Activated B cell treated with CpG ODN at 0.5 μM for 24 hours (primary cell): ENCODE data around the gene F2R. TPM values are rescaled to one million over a fixed set of nuclear protein-coding genes. Genes with fewer than 3 reads are reported as not detected.
"Not testable (repeated sequence)": the region's sequence is repeated elsewhere in the genome, so short reads cannot be mapped to it uniquely, and the experiment has no call there.

Source experiments
- ATAC-seq: fragments of 200-7000 bp; cut with Tn5 transposase; one replicate; pipeline ENCODE4 v1.10.0; 2021; ENCODE audit warnings: low read depth, mild to moderate bottlenecking, moderate library complexity
- CTCF ChIA-PET: fragments of 350-600 bp; sonication (Branson Sonifier 250); formaldehyde crosslinking; loops from one replicate; lab custom pipeline; 2021; ENCODE audit warnings: antibody characterized with exemption; lab: Charles Lee
- POLR2A ChIA-PET: fragments of 350-600 bp; sonication (Branson Sonifier 250); formaldehyde crosslinking; loops from one replicate; lab custom pipeline; 2021; ENCODE audit warnings: antibody characterized with exemption; lab: Charles Lee
- DNase-seq: peaks from one replicate; pipeline ENCODE4 v3.0.0; 2022
- H3K27ac Mint-ChIP-seq: one replicate; pipeline ENCODE4 v1.8.0; 2020; ENCODE audit warnings: mixed read lengths
- H3K27me3 Mint-ChIP-seq: one replicate; pipeline ENCODE4 v1.8.0; 2021; ENCODE audit warnings: mixed read lengths
- H3K36me3 Mint-ChIP-seq: one replicate; pipeline ENCODE4 v1.8.0; 2021; ENCODE audit warnings: low read depth, mixed read lengths
- H3K4me1 Mint-ChIP-seq: one replicate; pipeline ENCODE4 v1.8.0; 2021; ENCODE audit warnings: mixed read lengths
- H3K4me3 Mint-ChIP-seq: one replicate; pipeline ENCODE4 v1.8.0; 2020; ENCODE audit warnings: mild to moderate bottlenecking, mixed read lengths
- H3K9me3 Mint-ChIP-seq: one replicate; pipeline ENCODE4 v1.8.0; 2020; ENCODE audit warnings: mixed read lengths
- intact Hi-C: fragments of 100-400 bp; cut with micrococcal nuclease; formaldehyde crosslinking; loops from one replicate; pipeline ENCODE4 v1.15.1; 2024
- total RNA-seq: library from RNA; stranded (reverse); gene quantifications from 2 replicates; pipeline ENCODE4 v1.2.3, GENCODE V29; 2022
- TF ChIP-seq, protein P1 (sequence below): fragments of 200-600 bp; IDR thresholded peaks from one replicate; pipeline ENCODE4 v1.8.0; 2022; ENCODE audit warnings: antibody characterized with exemption, mild to moderate bottlenecking

F2R gene
- total RNA-seq, 1 donor from 2014 or later: 0.18 TPM

GRCh38 chr5:76771705-76772405 is 55.9 kb downstream of the F2R start:
- ChIA-PET POLR2A (no interaction called here), CTCF (no interaction called here)
- peaks cover 2% of the 10 kb centered on the region for H3K4me1 Mint-ChIP-seq
- no peaks in the 10 kb centered on the region for H3K36me3 Mint-ChIP-seq
- no peaks in the 10 kb centered on the region for H3K27me3 Mint-ChIP-seq
- TF ChIP-seq, protein P1, sequence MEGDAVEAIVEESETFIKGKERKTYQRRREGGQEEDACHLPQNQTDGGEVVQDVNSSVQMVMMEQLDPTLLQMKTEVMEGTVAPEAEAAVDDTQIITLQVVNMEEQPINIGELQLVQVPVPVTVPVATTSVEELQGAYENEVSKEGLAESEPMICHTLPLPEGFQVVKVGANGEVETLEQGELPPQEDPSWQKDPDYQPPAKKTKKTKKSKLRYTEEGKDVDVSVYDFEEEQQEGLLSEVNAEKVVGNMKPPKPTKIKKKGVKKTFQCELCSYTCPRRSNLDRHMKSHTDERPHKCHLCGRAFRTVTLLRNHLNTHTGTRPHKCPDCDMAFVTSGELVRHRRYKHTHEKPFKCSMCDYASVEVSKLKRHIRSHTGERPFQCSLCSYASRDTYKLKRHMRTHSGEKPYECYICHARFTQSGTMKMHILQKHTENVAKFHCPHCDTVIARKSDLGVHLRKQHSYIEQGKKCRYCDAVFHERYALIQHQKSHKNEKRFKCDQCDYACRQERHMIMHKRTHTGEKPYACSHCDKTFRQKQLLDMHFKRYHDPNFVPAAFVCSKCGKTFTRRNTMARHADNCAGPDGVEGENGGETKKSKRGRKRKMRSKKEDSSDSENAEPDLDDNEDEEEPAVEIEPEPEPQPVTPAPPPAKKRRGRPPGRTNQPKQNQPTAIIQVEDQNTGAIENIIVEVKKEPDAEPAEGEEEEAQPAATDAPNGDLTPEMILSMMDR: no peak
- ATAC-seq (no peak), DNase-seq (no peak)
- H3K4me3 Mint-ChIP-seq: no peak overlapping the region
- H3K27ac Mint-ChIP-seq: no peak overlapping the region
- intact Hi-C loops: loop anchor here (10.0 kb wide), 1 partner anchor 367 kb away; the partner anchor contains the start of gene IQGAP2
- H3K9me3 Mint-ChIP-seq: no peaks in the 10 kb centered on the region

GRCh38 chr5:76775921-76776320 is 60.0 kb downstream of the F2R start:
- ChIA-PET CTCF (interaction anchor here (0.9 kb wide), 1 partner anchor 174 kb away, joined by 3 read pairs; no protein-coding TSS in a partner anchor), POLR2A (no interaction called here)
- DNase-seq: no peak
- intact Hi-C loops: loop anchor here (10.0 kb wide), 1 partner anchor 371 kb away; the partner anchor contains the start of gene IQGAP2
- Mint-ChIP-seq H3K36me3 (no peaks in the 10 kb centered on the region), H3K9me3 (no peaks in the 10 kb centered on the region), H3K4me1 (peaks cover 9% of the 10 kb centered on the region), H3K27ac (no peak overlapping the region), H3K4me3 (no peak overlapping the region), H3K27me3 (no peaks in the 10 kb centered on the region)
- ATAC-seq: no peak
- TF ChIP-seq, protein P1: no peak

DNA sequence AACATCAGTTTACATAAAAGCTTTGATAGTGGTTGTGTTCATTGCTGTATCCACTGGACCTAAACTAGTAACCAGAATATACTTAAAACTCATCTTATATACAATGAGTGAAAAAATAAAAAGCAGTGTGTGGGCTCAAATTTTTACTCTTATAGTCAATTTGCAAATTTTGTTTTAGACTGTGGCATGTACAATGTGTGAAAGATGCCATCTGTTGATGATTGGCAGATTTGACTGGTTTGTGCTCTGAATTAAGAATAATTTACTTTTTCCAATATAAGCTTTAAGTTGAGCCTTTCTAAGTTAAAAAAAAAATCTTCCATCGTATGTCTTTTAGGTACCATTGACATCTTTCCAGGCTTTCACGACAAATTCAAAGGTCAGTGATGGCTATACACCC is 60.5 kb downstream of the F2R start:
- Mint-ChIP-seq H3K4me3 (no peak overlapping the region), H3K9me3 (no peaks in the 10 kb centered on the region), H3K36me3 (no peaks in the 10 kb centered on the region), H3K27me3 (no peaks in the 10 kb centered on the region), H3K4me1 (peaks cover 9% of the 10 kb centered on the region), H3K27ac (no peak overlapping the region)
- ATAC-seq (no peak), DNase-seq (no peak)
- intact Hi-C loops: loop anchor here (10.0 kb wide), 1 partner anchor 372 kb away; the partner anchor contains the start of gene IQGAP2
- POLR2A ChIA-PET: no interaction called here
- TF ChIP-seq, protein P1: no peak
- CTCF ChIA-PET: interaction anchor here (0.9 kb wide), 1 partner anchor 175 kb away, joined by 3 read pairs; no protein-coding TSS in a partner anchor

- H3K27ac Mint-ChIP-seq, DNase-seq, H3K27me3 Mint-ChIP-seq, CTCF ChIA-PET, H3K9me3 Mint-ChIP-seq, H3K36me3 Mint-ChIP-seq, ATAC-seq, intact Hi-C loops, POLR2A ChIA-PET, H3K4me3 Mint-ChIP-seq, H3K4me1 Mint-ChIP-seq: not testable (repeated sequence)
Observed at GRCh38 chr5:76780616-76781015, 64.7 kb downstream of the F2R start.

DNA sequence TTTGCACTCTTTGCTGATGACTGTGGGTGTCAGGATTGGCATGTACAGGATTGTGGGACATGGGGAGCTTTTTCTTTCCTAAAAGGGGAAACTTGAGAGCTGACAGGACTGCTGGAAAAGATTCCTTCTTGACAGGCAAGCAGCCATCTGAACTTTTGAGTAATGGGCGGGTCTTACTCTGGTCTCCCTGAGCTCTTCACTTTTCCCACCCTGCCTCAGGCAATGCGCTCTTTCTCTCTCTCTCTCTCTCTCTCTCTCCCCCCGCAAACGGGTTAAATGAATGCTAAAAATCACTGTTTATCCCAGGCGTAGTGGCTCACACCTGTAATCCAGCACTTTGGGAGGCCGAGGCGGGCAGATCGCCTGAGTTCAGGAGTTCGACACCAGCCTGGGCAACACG is 65.8 kb downstream of the F2R start:
- ATAC-seq: no peak
- Mint-ChIP-seq H3K36me3 (no peaks in the 10 kb centered on the region), H3K27ac (no peak overlapping the region), H3K4me1 (peaks cover 7% of the 10 kb centered on the region), H3K9me3 (no peaks in the 10 kb centered on the region), H3K4me3 (no peak overlapping the region), H3K27me3 (no peaks in the 10 kb centered on the region)
- POLR2A ChIA-PET: no interaction called here
- TF ChIP-seq, protein P1: no peak
- intact Hi-C loops: no loop called here
- DNase-seq: no peak
- CTCF ChIA-PET: no interaction called here
